OCI-LY7 (cell line): ENCODE measurements around the gene OSER1.

ENCODE experiments used
- EZH2phosphoT487 ChIP-seq: fragments of 200-600 bp; sonication (generic); IDR thresholded peaks from 2 replicates; pipeline ENCODE4 v1.6.1; 2018; ENCODE audit warnings: low read depth, borderline replicate concordance, mild to moderate bottlenecking, mixed run types, antibody characterized with exemption, low read length, moderate library complexity, mixed read lengths
- TF ChIP-seq, protein P1 (sequence below): fragments of 200-600 bp; sonication (generic); conservative IDR thresholded peaks from 2 replicates; pipeline ENCODE4 v1.5.1; 2014; ENCODE audit warnings: mild to moderate bottlenecking, antibody characterized with exemption, low read length, moderate library complexity, mixed read lengths

DNA sequence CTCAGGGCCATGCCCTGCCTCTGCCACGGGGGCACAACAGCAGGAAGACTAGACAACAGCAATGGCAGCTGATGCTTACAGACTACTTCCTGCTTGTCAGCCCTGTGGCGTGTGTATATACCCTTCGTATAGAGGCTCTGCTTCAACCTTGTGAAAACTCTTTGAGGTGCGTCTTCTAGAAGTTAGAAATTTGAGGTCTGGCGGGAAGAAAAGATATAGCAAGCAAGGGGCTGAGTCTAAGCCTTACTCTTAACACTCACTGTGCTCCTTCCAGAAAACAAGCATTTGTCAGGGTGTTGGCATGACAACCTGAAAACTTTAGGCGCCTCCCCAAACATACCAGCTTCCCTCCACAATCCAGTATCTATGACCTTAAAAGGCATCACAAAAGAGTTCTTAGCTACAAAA lies 56.9 kb downstream of the OSER1 start:
- TF ChIP-seq, protein P1, sequence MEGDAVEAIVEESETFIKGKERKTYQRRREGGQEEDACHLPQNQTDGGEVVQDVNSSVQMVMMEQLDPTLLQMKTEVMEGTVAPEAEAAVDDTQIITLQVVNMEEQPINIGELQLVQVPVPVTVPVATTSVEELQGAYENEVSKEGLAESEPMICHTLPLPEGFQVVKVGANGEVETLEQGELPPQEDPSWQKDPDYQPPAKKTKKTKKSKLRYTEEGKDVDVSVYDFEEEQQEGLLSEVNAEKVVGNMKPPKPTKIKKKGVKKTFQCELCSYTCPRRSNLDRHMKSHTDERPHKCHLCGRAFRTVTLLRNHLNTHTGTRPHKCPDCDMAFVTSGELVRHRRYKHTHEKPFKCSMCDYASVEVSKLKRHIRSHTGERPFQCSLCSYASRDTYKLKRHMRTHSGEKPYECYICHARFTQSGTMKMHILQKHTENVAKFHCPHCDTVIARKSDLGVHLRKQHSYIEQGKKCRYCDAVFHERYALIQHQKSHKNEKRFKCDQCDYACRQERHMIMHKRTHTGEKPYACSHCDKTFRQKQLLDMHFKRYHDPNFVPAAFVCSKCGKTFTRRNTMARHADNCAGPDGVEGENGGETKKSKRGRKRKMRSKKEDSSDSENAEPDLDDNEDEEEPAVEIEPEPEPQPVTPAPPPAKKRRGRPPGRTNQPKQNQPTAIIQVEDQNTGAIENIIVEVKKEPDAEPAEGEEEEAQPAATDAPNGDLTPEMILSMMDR: no peak
- TF ChIP-seq EZH2phosphoT487: no peak
